ENCODE results near the gene FKBP1A.

- TF ChIP-seq CTCF (IDR thresholded peaks at IDR 0.05) (no peak), EP300 (IDR thresholded peaks at IDR 0.05) (no peak)
These were observed 73.8 kb downstream of the FKBP1A start for GRCh38 chr20:1319051-1319450.
